ENCODE measurements around the gene TMEM250.

TMEM250 gene

DNA sequence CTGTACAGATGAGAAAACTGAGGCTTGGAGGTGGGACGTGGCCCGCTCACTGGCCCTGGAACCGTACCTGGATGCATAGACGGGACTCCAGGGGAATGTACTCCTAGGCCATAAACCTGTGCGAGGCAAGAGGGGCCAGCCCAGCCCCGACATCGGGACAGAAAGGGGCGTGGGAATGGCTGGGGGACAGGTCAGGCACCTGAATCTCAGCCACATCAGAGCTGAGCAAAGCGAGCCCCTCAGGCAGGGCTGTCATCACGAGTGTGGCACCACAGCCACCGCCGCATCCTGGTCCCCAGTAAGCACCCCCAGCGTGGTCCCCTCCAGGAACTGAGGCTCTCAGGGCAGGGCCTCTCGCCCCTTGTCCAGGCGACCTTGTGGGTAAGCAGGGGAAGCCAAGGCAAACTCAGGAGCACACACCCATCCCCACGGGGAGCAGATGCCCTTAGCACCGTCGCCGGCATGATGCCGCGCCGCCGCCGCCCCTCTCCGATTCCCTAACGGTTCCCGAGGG lies 40.1 kb downstream of the TMEM250 start:
- TF ChIP-seq, protein P1, sequence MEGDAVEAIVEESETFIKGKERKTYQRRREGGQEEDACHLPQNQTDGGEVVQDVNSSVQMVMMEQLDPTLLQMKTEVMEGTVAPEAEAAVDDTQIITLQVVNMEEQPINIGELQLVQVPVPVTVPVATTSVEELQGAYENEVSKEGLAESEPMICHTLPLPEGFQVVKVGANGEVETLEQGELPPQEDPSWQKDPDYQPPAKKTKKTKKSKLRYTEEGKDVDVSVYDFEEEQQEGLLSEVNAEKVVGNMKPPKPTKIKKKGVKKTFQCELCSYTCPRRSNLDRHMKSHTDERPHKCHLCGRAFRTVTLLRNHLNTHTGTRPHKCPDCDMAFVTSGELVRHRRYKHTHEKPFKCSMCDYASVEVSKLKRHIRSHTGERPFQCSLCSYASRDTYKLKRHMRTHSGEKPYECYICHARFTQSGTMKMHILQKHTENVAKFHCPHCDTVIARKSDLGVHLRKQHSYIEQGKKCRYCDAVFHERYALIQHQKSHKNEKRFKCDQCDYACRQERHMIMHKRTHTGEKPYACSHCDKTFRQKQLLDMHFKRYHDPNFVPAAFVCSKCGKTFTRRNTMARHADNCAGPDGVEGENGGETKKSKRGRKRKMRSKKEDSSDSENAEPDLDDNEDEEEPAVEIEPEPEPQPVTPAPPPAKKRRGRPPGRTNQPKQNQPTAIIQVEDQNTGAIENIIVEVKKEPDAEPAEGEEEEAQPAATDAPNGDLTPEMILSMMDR (IDR thresholded peaks at IDR 0.05; ENCODE audit: low read depth, low read length) = no peak
- no peak overlapping the region for H3K4me3 ChIP-seq (ENCODE audit: low read depth, low read length)

DNA sequence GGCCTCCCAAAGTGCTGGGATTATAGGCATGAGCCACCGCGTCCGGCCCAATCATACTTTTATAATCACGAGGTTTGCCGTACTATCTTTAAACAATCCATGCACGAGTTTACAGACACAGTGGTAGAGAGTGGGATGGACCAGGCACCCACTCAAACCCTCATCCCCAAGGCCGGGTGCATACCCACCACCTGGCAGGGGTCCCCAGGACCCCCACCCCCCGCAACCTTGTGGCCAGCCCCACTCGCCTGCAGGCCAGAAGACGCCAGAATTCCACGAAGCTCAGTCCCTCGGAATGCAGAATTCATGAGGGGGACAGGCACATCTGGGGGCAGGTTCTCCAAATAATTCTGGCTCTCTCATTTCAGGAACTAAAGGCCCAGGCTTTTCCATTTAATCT lies 40.7 kb downstream of the TMEM250 start:
- H3K4me3 ChIP-seq (ENCODE audit: low read depth, low read length) = no peak overlapping the region
- TF ChIP-seq, protein P1 (IDR thresholded peaks at IDR 0.05; ENCODE audit: low read depth, low read length) = no peak

DNA sequence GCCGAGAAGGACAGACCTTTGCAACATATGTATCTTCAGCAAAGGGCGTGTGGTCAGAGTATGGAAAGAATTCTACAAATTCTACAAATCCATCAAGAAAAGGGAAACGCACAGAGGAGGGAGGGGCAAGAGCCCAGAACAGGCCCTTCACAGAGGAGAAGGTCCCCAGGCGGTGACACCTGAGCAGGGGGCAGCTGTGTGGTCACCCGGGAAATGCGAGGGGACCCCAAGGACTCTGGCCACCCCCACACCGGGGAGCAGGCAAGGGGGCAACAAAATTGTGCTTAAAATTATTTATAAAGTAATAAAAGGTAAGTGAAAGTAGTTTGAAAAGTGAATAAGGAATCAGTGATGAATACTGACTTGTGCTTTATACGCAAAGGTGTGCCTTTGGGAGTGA lies 41.2 kb downstream of the TMEM250 start:
- TF ChIP-seq, protein P1 (IDR thresholded peaks at IDR 0.05; ENCODE audit: low read depth, low read length) = no peak
- H3K4me3 ChIP-seq (ENCODE audit: low read depth, low read length) = no peak overlapping the region

DNA sequence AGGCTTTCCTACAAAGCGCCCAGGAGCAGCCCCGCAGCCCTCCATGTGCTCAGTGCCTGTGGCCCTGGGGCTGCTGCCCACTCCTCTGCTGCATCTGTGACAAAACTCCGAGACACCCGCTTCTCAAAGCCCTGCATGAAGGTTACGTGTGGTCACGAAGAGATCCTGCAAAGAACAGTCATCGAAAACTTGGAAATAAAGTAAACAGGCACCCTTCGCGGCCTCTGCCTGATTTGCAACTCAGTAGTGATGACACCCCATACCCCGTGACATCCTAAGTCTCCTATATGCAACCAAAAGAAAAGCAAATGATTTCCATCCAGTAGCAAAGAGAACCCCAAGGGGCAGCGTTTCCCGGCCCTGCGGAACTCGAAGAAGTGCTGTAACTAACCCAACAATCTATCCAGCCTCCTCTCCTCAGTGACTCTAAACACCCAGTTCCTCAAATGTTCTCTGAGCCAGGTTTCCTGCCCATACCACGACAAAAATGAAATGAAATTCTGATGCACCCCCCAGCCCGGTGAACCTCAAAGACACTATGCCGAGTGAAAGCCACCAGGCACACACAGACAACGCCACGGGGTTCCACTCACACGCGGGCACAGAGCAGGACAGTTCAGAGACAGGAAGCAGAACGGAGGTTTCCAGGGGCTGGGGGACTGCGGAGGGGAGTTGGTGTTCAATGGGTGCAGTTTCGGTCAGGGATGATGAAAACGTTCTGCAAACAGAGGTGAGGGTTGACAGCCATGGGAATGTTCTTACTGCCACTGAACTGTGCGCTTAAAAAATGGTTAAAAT lies 42.6 kb downstream of the TMEM250 start:
- TF ChIP-seq, protein P1 (IDR thresholded peaks at IDR 0.05; ENCODE audit: low read depth, low read length) = no peak
- H3K4me3 ChIP-seq (ENCODE audit: low read depth, low read length) = no peak overlapping the region

DNA sequence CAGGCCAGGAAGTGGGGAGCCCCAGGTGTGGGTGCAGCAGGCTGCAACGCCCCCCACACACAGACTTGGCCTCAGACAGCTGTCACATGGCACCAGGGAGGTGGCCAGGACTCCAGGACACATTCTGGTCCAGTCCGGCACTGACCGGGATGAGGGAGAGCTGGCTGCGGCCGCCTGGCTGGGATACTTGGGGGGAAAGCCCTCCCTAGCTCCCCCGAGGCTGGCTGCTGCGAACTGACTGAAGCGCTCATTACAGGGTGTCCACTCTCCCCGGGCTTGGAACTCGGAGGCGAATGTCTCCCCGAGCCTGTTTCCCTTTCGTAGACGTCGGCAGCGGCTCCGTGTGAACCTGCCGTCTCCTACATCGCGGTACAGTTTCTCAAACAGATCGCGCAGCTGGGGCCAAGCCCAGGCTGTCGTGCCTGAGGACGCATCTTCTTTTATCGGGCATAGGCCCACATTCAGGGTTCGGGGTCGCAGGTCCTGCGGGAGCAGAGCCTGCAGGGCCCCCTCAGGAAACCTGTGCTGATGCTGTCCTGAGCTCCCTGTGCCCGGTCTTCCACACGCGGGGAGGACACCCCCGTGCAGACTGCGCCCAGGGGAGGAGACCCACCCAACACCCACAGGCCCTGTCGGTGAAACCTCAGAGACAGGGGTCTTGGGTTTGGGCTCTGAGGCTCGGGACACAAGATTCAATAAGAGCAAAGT lies 43.4 kb downstream of the TMEM250 start:
- TF ChIP-seq, protein P1 (IDR thresholded peaks at IDR 0.05; ENCODE audit: low read depth, low read length) = no peak
- H3K4me3 ChIP-seq (ENCODE audit: low read depth, low read length) = no peak overlapping the region

DNA sequence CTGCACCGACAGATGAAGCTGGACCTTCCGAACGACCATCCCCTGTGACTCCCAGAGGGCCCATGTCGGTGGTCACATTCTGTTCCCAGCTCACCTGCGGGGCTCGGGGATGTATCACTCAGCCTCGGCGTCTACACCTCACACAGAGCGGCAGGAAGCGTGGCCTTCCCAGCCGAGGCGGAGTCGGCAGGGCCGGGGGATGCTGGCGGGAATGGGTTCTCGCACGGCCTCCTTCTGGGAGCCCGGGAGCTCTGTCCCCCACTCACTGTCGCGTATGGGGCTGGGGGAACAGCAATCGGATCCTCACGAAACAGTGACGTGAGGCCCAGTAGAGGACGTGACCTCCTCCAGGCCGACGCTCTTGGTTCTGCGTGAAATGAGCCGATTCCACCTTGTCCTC lies 44.0 kb downstream of the TMEM250 start:
- TF ChIP-seq, protein P1 (IDR thresholded peaks at IDR 0.05; ENCODE audit: low read depth, low read length) = no peak
- H3K4me3 ChIP-seq (ENCODE audit: low read depth, low read length) = no peak overlapping the region
